Caco-2 (cell line): Measurements from ENCODE around the gene PPP4R3A. TPM values are rescaled to one million over a fixed set of nuclear protein-coding genes. Genes with fewer than 3 reads are reported as not detected.
A peak's percentile ranks its signal among the peaks of the same experiment; 100 is the strongest.

ENCODE experiments used
- BruUV-seq: library from RNA; stranded (reverse); fragments of 400-500 nt; replicated peaks from 2 replicates; lab custom pipeline; 2021; lab: Mats Ljungman, UMichigan
- CTCF ChIA-PET: fragments of 300-600 bp; sonication (Branson Sonifier 250); formaldehyde crosslinking; loops from one replicate; lab custom pipeline; 2022; ENCODE audit warnings: antibody characterized with exemption; lab: Charles Lee
- POLR2A ChIA-PET: fragments of 300-600 bp; sonication (Branson Sonifier 250); formaldehyde crosslinking; loops from one replicate; lab custom pipeline; 2022; ENCODE audit warnings: antibody characterized with exemption; lab: Charles Lee
- DNase-seq, 2 experiments: peaks; one replicate each; pipeline versions ENCODE4 v3.0.0 to v3.0.0-alpha.2; 2020 to 2022
- H3K27me3 ChIP-seq: replicated peaks from 2 replicates; pipeline ENCODE4 v1.6.0; 2011; ENCODE audit warnings: low read length; ENCODE audit not compliant: control insufficient read depth, insufficient read depth
- H3K36me3 ChIP-seq: 2 replicates; pipeline ENCODE4 v1.5.1; 2011; ENCODE audit warnings: low read length; ENCODE audit not compliant: control insufficient read depth, insufficient read depth
- H3K4me1 ChIP-seq: fragments of 250-450 bp; sonication (Bioruptor Pico); 2 replicates; pipeline ENCODE4 v1.5.1; 2020; ENCODE audit warnings: mild to moderate bottlenecking
- H3K4me3 ChIP-seq: 2 replicates; pipeline ENCODE4 v1.5.1; 2011; ENCODE audit warnings: low read depth, mild to moderate bottlenecking, control low read depth, low read length
- H3K9me3 ChIP-seq: fragments of 250-450 bp; sonication (Bioruptor Pico); 2 replicates; pipeline ENCODE4 v1.5.1; 2020; ENCODE audit warnings: mild to moderate bottlenecking, moderate library complexity
- H3K27ac Mint-ChIP-seq: one replicate; pipeline ENCODE4 v1.8.0; 2022; ENCODE audit warnings: mixed read lengths; ENCODE audit not compliant: unreplicated experiment
- H3K27me3 Mint-ChIP-seq: one replicate; pipeline ENCODE4 v1.8.0; 2022; ENCODE audit warnings: mixed read lengths; ENCODE audit not compliant: insufficient read depth, unreplicated experiment
- H3K36me3 Mint-ChIP-seq: one replicate; pipeline ENCODE4 v1.8.0; 2022; ENCODE audit warnings: mild to moderate bottlenecking, mixed read lengths; ENCODE audit not compliant: insufficient read depth, unreplicated experiment
- H3K4me1 Mint-ChIP-seq: one replicate; pipeline ENCODE4 v1.8.0; 2022; ENCODE audit warnings: low read depth, mixed read lengths; ENCODE audit not compliant: unreplicated experiment
- H3K4me3 Mint-ChIP-seq: one replicate; pipeline ENCODE4 v1.8.0; 2022; ENCODE audit warnings: mild to moderate bottlenecking, moderate library complexity, mixed read lengths; ENCODE audit not compliant: unreplicated experiment
- H3K9me3 Mint-ChIP-seq: one replicate; pipeline ENCODE4 v1.8.0; 2022; ENCODE audit warnings: mixed read lengths; ENCODE audit not compliant: unreplicated experiment
- intact Hi-C: fragments of 100-400 bp; cut with micrococcal nuclease; formaldehyde crosslinking; loops from one replicate; pipeline ENCODE4 v1.10.0; 2022; ENCODE audit not compliant: unreplicated experiment
- total RNA-seq: library from RNA; stranded (reverse); gene quantifications from 2 replicates; pipeline ENCODE4 v1.2.3, GENCODE V29; 2022
- TF ChIP-seq, protein P1 (sequence below), 2 experiments: fragments of 200-600 bp in 1 of 2; IDR thresholded peaks; 1 replicate in 1 of 2; 2 replicates in 1 of 2; pipeline versions ENCODE4 v1.5.1 to v1.8.0; 2011 to 2022; ENCODE audit warnings: antibody characterized with exemption in 1 of 2, control low read depth in 1 of 2, inconsistent platforms in 1 of 2, low read depth in 1 of 2, low read length in 1 of 2, mild to moderate bottlenecking in 1 of 2, moderate library complexity in 1 of 2; ENCODE audit not compliant: insufficient read depth in 1 of 2, severe bottlenecking in 1 of 2, unreplicated experiment in 1 of 2

The PPP4R3A gene
- total RNA-seq, 1 experiment from 2014 or later: 98.9 TPM

DNA sequence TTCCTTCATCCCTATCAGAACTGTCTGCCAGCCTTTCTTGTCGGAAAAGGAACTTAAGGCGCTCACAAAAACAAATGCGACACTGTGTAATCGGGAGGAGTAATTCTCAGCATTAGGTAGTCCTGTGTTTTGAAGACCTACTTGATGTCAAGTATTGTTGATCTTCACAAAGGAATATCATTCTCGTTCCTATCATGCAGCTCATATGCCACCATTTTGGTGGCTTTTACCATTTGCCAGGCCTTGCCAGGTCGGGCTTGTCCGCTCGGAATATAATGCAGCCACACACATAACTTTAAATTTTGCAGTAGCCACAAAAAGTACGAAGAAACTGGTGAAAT is 903 bp upstream of the PPP4R3A start:
- no peak for DNase-seq
- peak overlapping the region; percentile 47 for H3K4me3 ChIP-seq
- no peaks in the 10 kb centered on the region for H3K9me3 ChIP-seq
- H3K4me1 Mint-ChIP-seq: no peaks in the 10 kb centered on the region
- H3K36me3 Mint-ChIP-seq: peaks cover 33% of the 10 kb centered on the region
- peak overlapping the region; percentile 98 for H3K27ac Mint-ChIP-seq
- ChIA-PET CTCF (no interaction called here), POLR2A (interaction anchor here (0.5 to 0.7 kb wide), 2 partner anchors 44 to 369 kb away, joined by 3 to 4 read pairs; no protein-coding TSS in a partner anchor)
- no peaks in the 10 kb centered on the region for H3K9me3 Mint-ChIP-seq
- peak overlapping the region; percentile 79 for H3K4me3 Mint-ChIP-seq
- no peaks in the 10 kb centered on the region for H3K27me3 Mint-ChIP-seq
- intact Hi-C loops: loop anchor here (2.0 kb wide), 1 partner anchor 58 kb away; no protein-coding TSS in a partner anchor
- no peaks in the 10 kb centered on the region; the same call in 1 of the 2 replicates for H3K36me3 ChIP-seq
- no TSS peak for BruUV-seq
- no peaks in the 10 kb centered on the region for H3K27me3 ChIP-seq
- TF ChIP-seq, protein P1, sequence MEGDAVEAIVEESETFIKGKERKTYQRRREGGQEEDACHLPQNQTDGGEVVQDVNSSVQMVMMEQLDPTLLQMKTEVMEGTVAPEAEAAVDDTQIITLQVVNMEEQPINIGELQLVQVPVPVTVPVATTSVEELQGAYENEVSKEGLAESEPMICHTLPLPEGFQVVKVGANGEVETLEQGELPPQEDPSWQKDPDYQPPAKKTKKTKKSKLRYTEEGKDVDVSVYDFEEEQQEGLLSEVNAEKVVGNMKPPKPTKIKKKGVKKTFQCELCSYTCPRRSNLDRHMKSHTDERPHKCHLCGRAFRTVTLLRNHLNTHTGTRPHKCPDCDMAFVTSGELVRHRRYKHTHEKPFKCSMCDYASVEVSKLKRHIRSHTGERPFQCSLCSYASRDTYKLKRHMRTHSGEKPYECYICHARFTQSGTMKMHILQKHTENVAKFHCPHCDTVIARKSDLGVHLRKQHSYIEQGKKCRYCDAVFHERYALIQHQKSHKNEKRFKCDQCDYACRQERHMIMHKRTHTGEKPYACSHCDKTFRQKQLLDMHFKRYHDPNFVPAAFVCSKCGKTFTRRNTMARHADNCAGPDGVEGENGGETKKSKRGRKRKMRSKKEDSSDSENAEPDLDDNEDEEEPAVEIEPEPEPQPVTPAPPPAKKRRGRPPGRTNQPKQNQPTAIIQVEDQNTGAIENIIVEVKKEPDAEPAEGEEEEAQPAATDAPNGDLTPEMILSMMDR (IDR thresholded peaks at IDR 0.05; ENCODE audit: insufficient read depth in 1 of 2, low read depth in 1 of 2, low read length in 1 of 2, severe bottlenecking in 1 of 2, unreplicated experiment in 1 of 2): no peak
- 0 out of 2 replicates have a peak, but pooled peaks cover 11% of the 10 kb centered on the region for H3K4me1 ChIP-seq

- no peak for DNase-seq
- Histone ChIP-seq H3K4me3 (peak overlapping the region; percentile 47), H3K9me3 (no peaks in the 10 kb centered on the region), H3K27me3 (no peaks in the 10 kb centered on the region), H3K4me1 (0 out of 2 replicates have a peak, but pooled peaks cover 11% of the 10 kb centered on the region), H3K36me3 (peaks cover 1% of the 10 kb centered on the region)
- BruUV-seq: no TSS peak
- peaks cover 41% of the 10 kb centered on the region for H3K36me3 Mint-ChIP-seq
- H3K4me1 Mint-ChIP-seq: no peaks in the 10 kb centered on the region
- no peaks in the 10 kb centered on the region for H3K9me3 Mint-ChIP-seq
- intact Hi-C loops: loop anchor here (1.0 to 2.0 kb wide), 2 partner anchors 45 to 59 kb away; no protein-coding TSS in a partner anchor
- peak overlapping the region; percentile 98 for H3K27ac Mint-ChIP-seq
- H3K4me3 Mint-ChIP-seq: peak overlapping the region; percentile 79
- no peaks in the 10 kb centered on the region for H3K27me3 Mint-ChIP-seq
- POLR2A ChIA-PET: interaction anchor here (0.6 to 1.0 kb wide), 2 partner anchors 19 to 45 kb away, joined by 5 to 7 read pairs; no protein-coding TSS in a partner anchor
- TF ChIP-seq, protein P1 (IDR thresholded peaks at IDR 0.05; ENCODE audit: insufficient read depth in 1 of 2, low read depth in 1 of 2, low read length in 1 of 2, severe bottlenecking in 1 of 2, unreplicated experiment in 1 of 2): no peak
- CTCF ChIA-PET: no interaction called here
Measured at GRCh38 chr14:91509878-91510170, 286 bp downstream of the PPP4R3A start.

GRCh38 chr14:91509083-91509877 is 830 bp downstream of the PPP4R3A start:
- CTCF ChIA-PET: no interaction called here
- Mint-ChIP-seq H3K4me3 (peak overlapping the region; percentile 79), H3K4me1 (no peaks in the 10 kb centered on the region), H3K27ac (peak overlapping the region; percentile 98), H3K27me3 (no peaks in the 10 kb centered on the region), H3K36me3 (peaks cover 46% of the 10 kb centered on the region), H3K9me3 (no peaks in the 10 kb centered on the region)
- Histone ChIP-seq H3K36me3 (peaks cover 1% of the 10 kb centered on the region), H3K4me1 (0 out of 2 replicates have a peak, but pooled peaks cover 11% of the 10 kb centered on the region), H3K27me3 (no peaks in the 10 kb centered on the region), H3K9me3 (no peaks in the 10 kb centered on the region), H3K4me3 (peak overlapping the region; percentile 47)
- POLR2A ChIA-PET: interaction anchor here (0.6 to 1.0 kb wide), 5 partner anchors 18 to 59 kb away, joined by 3 to 7 read pairs (median 4); no protein-coding TSS in a partner anchor
- TF ChIP-seq, protein P1 (IDR thresholded peaks at IDR 0.05; ENCODE audit: insufficient read depth in 1 of 2, low read depth in 1 of 2, low read length in 1 of 2, severe bottlenecking in 1 of 2, unreplicated experiment in 1 of 2): no peak
- BruUV-seq: no TSS peak
- DNase-seq: peak; percentile 48 to 56
- intact Hi-C loops: no loop called here
